CD4-positive, alpha-beta T cell treated with Interferon alpha-2 for 1 hour (primary cell): ENCODE results near the gene FOXJ2.
A peak's percentile ranks its signal among the peaks of the same experiment; 100 is the strongest.
"Not testable (repeated sequence)": the region's sequence is repeated elsewhere in the genome, so short reads cannot be mapped to it uniquely, and the experiment has no call there.

Source experiments
- DNase-seq, 2 donors: peaks; one replicate each; pipeline ENCODE4 v3.0.0-alpha.2; 2020 to 2022

Gene FOXJ2

DNA sequence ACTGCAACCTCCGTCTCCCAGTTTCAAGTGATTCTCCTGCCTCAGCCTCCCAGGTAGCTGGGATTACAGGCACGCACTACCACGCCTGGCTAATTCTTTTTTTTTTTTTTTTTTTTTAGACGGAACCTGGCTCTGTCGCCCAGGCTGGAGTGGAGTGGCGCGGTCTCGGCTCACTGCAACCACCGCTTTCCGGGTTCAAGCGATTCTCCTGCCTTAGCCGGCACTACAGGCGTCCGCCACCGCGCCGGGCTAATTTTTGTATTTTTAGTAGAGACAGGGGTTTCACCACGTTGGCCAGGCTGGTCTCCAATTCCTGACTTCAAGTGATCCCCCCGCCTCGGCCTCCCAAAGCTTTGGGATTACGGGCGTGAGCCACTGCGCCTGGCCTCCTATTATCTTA lies 1.5 kb upstream of the FOXJ2 start:
- not testable (repeated sequence) for DNase-seq

DNA sequence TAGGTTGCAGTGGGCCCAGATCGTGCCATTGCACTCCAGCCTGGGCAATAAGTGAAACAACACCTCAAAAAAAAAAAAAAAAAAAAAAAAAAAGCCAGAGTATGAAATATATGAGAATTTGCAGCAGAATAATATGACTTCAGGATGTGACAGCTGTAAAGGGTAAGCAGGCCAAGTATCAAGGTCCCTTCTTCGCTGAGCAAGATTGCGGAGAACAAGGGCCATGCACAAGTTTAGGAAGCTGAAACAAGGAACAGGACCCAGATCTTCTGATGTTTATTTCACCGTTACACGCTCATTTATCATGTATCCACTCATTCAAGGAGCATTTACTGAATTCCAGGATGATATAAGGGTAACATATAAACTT lies 659 bp upstream of the FOXJ2 start:
- DNase-seq: no peak

DNA sequence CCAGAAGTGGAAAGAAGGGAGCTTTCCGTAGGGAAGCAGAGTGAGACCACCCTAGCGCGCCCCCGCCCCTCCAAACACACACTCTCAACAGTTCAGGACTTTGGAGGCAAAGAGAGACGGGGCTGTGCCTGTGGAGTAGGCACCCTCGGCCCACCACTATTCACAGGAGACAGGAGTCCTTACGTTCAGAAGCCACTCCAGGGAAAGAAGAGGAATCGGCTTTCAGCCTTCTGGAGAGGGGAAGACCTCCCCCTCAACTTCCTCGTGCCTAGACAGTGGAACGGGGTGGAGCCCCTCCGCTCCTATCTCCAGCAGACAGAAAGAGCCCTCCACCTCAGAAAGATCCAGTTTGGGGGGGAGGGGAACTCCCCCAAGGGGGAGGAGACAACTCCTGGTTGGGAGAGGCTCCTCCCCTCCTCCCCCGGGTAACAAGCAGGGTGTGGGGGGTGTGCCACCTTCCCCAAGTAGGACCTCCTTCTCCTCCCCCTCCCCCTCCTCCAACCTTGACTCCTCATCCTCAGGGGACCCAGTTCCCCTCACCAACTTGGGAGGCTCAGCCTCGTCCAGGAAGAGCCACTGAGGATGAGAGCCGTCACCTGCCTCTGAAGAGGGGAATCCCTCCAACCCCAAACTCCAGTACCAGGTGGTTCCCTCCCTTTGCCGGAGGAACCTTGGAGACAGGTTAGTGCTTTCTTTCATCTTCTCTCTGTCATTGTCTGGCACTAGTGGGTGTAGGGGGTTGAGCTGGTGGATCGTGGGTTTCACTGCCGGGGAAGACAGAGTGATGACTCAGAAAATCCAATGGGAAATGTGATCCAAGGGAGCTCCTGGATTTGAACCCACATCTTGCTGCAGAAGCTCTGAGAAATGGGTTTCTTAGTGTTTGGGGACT lies 883 bp downstream of the FOXJ2 start:
- peak; percentile 38 to 67 for DNase-seq

DNA sequence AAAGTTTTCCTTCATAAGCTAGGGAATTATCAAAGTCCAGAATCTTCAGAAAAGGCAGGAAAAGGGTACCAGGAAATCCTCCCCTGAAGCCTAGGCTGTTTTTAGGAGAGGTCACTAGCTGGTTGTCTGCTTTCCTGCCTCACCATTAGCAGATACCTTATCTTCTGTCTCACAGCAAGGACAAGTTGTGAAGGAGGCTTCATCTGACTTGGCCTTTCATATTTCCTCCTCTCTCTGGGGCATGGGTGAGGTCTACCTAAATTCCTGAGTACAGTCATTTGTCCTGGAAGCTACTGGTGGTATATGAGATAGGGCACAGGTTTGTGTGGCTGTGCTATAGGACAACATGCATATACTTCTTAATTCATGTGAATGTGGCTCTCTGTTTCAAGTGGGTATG lies 2.3 kb downstream of the FOXJ2 start:
- no peak for DNase-seq

DNA sequence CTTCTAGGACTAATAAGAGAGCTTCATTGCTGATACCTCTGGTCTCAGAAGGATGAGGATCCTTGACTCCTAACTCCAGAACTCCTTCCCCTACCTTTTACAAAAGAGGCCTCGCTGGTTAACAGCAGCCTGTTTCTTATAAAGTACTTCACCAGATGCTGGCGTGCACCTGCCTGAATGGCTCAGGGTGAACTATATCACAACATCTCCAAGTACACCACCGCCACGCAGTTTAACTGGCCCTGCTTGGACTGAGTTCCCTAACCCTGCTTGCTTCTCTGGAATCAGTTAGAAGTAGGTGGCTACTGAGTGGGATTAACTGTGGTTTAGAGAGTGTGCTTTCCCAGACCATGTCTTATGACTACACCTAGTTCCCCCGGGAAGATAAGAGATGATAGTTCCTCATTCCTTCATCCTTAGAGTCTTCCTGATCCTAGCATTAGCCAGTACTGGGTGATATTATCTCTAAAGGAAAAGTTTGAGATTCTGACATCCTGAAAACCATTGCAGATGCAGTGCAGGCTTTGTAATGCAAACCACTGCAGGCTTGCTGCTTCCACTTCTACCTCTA lies 3.0 kb downstream of the FOXJ2 start:
- no peak for DNase-seq

DNA sequence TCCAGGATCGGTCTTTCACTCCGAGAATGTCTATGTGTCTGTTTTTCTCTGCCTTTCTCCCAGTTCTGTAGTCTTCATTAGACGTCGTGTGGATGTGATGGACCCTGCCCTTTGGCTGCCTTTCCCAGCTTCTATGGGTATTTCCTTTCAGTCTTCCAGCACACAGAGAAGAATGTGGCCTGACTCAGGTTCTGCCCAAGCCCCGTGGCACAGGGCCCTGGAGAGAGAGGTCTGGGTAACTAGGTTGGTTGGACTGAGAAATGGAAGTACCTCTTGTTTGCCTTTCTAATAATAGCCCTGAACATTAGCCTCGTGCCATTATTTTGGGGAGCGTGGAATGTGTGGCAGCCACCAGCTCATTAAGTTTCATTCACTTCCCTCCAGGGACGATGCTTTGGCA lies 3.8 kb downstream of the FOXJ2 start:
- no peak for DNase-seq

DNA sequence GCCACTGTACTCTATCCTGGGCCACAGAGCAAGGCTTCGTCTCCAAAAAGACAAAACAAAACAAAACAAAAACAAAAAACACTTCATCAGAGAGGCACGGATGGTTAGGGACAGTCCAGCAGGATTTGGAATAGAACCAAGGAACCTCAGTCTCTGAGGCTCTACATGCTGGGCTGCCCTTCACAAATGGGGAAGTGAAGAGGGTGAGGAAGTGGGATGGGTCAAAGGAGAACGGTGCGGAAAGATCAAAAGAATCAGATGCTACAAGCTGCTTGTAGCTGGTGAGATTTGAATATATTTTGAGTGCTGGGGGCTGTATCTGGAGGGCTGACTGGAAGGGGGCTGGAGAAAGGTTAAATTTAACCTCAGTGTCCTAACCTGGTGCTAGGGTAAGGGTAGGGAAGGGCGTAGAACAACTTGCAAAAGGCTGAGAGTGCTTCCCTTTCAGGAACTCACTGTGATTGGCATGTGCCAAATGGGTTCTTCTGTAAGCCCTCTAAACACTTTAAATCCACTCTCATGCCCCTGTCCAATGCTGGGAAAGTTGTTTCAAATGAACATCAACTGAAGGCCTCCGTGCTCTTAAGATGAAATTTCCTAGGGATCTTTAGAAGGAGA lies 4.6 kb downstream of the FOXJ2 start:
- peak in 1 of 2 donors; percentile 29 for DNase-seq

DNA sequence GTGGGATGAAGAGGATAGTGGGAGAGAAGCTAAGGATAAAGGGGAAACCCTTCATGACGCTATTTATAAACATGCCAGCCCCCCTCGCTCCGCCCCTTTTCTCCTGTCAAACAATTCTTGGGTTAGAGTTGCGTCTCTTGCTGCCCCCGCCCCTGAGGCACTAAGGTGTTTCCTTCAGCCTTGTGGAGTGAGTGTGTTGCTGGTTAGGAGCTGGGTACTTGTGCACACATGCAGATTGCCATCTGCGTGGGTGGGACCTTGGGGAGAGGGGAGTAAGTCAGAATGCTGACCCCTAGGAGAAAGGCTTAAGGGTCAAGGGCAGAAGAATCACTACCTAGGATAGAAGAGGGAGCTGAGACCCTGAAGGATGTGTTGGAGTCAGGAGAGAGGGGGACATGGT lies 5.4 kb downstream of the FOXJ2 start:
- DNase-seq: no peak

DNA sequence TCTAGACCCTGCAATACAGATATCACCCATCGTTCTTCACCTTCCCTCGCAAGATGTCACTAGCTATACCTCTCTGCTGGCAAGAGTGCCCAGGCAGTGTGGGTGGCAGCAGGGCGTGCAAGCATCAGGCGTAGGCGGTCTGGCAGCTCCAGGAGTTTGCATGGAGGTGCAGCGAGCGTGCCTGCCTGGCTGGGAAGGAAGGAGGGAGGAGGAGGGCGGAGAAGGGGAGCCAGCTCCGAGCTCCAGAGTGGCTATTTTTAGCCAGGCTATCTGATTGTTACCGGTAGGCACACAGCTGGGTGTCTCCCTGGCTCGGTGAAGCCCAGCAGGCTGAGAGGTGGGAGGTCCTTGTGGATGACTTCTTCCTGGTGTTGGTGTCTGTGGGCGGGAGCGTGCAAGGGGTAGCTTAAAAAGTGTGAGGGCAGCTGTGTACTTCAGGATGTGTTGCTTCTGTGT lies 6.2 kb downstream of the FOXJ2 start:
- DNase-seq: peak in 1 of 2 donors; percentile 36

DNA sequence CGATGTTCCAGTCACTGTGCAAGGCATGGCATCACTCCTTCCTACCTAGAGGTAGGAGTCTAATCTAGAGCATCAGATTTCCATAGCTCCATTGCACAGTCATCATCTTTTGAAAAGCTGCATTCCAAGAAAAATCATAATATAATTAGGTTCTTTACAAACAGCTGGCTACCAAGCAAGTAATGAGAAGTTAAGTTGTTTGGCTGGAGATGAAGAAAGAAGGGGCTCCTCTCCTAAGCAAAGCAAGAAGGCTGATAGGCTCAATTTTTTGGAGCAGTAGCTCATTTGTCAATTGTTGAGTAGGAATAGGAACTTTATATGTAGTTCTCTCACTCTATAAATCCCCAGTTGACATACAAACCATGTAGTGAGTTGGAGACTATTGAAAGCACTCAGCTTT lies 8.3 kb downstream of the FOXJ2 start:
- DNase-seq: no peak

DNA sequence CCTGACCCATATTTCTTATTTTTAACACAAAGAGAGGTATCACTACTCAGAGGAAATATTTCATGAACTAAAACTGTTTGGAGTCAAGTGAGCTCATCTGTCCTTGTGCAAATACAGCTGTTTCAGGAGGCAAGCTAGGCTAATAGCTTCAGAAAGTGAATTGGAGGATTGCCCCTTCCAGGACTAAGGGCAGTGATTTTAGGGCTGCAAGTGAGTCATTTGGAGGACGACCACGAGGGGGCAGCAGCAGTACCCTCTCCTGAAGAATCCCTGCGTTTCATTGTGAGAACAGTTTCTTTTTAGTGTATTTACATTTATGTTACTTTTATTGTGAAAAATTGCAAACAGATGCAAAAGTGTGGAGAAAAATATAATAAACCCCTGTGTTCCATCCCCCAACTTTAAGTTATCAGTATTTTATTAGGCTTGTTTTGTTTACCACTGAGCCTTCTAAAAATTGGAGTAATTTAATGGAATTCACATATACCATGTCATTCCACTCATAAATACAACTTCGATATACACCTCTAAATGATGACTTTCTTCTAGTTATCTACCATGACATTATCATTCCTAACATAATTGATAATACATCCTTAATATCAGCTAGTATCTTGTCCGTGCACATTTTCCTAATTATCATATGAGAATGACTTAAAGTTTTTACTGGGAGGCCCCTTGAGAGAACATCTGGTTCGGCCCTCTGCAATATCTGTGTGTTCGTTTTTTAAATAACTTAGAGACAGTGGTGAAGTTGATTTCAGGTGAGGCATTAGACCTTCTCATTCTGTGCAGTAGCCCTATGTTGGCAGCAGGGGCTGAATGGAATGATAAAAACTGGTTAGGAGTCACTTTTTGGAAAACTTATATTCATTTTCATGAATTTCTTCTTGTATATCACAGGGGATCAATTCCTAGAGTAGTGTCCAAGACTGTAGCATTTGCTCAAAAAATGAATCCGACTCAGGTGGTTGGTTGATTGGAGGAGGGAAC lies 13.7 kb downstream of the FOXJ2 start:
- peak; percentile 77 to 84 for DNase-seq

DNA sequence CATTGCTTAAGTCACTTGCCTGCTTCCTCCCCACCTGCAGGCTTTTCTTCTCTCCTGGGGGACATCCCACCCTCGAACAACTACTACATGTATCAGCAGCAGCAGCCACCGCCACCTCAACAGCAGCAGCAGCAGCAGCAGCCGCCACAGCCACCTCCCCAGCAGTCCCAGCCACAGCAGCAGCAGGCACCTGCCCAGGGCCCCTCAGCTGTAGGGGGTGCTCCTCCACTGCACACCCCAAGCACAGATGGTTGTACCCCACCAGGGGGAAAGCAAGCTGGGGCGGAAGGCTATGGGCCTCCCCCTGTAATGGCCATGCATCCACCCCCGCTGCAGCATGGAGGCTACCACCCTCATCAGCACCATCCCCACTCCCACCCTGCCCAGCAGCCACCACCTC lies 15.3 kb downstream of the FOXJ2 start:
- DNase-seq: no peak

DNA sequence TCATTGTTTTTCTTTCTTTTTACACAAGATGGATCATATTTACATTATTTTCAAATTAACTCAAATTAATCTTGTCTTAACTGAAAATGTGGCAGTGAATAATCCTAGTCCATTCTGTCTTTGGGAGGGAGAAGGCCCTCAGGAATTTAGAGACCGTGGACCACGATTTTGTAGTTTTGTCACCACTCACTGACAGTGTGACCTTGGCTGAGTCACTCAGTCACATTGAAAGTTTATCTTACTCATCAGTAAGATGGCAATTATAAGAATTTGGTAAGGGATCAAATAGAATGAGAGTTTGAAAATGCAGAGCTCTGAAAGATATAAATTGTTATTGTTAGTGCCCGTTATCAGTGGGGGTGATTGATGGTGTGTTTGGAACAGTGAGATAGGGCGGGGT lies 16.4 kb downstream of the FOXJ2 start:
- DNase-seq: no peak

DNA sequence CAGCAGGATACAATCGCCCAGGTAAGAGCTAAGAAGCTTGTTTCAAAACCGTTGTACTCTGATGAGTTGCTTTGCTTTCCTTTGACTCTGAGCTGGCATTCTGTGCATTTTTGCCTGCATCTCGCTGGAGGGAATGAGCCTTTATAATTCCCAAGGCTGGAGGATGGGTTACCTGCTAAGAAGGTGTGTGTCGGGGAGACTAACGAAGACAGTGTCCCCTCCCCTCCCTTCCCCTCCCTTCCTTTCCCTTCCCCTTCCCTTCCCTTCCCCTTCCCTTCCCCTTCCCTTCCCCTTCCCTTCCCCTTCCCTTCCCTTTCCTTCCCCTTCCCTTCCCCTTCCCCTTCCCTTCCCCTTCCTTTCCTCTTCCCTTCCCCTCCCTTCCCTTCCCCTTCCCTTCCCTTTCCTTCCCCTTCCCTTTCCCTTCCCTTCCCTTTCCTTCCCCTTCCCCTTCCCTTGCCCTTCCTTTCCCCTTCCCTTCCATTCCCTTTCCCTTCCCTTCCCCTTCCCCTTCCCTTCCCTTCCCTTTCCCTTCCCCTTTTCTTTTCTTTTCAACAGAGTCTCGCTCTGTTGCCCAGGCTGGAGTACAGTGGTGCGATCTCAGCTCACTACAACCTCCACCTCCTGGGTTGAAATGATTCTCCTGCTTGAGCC lies 18.2 kb downstream of the FOXJ2 start:
- DNase-seq: no peak

DNA sequence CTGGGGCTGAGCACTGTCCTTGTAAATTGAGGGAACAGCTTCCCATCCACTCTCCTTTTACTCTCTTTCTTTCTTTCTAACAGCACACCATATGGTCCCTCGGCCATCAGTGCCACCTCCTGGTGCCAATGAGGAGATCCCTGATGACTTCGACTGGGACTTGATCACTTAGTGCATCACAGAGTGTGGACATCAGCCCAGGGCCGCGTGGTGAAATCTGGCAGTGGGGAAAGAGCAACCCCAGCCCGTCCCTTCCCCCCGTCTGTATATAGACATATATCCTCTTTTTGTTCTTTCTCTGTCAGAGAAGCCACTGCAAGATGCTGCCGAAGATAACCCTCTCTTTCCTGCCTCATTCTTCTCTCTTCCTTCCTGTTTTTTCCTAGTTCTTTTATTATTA lies 20.2 kb downstream of the FOXJ2 start:
- DNase-seq: peak in 1 of 2 donors; percentile 53

DNA sequence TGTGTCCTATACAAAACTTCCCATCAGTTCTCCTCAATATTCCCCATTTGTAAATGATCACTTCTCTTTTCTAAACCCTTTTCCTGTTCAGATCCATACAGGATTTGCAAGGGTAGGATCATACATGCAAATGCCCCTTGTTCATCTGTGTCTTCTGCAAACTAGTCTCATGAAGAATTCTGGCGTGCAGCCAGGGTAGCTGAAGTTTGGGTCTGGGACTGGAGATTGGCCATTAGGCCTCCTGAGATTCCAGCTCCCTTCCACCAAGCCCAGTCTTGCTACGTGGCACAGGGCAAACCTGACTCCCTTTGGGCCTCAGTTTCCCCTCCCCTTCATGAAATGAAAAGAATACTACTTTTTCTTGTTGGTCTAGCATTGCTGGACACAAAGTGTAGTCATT lies 22.3 kb downstream of the FOXJ2 start:
- DNase-seq: no peak

DNA sequence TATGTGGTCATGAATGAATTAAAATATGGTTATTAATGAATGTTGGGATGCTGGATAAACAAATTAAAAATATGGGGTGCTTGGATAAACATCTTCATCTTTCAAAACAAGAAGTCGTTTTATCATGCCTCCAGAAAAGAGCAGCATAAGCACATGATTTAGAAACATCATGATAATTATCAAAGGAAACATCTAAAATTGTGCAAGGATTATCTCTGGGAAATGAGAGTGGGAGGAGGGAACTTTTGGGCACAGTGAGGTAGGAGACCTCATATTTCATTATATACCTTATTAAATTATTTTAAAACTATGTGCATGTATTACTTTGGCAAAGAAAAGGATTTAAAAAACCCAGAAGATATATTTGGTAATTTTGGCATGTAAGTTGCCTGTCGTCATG lies 24.8 kb downstream of the FOXJ2 start:
- DNase-seq: no peak

DNA sequence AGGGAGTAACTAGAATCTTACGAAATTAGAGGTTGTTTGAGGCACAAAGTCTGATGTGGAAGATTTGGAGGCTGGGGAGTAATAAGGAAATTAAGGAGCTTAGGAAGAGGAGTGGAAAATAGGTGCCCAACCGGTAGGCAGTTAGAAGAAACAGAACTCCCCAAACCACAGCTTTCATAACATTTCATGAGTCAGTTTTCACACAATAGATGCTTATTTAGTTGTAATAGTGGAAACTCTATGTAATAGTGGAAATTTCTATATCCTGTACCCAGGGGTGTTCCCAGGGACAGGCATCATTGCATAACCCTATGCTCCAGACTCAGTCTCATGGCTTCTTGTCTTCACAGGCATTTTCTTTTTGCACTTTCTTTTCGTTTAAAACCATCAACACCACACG lies 25.3 kb downstream of the FOXJ2 start:
- peak in 1 of 2 donors; percentile 51 for DNase-seq

DNA sequence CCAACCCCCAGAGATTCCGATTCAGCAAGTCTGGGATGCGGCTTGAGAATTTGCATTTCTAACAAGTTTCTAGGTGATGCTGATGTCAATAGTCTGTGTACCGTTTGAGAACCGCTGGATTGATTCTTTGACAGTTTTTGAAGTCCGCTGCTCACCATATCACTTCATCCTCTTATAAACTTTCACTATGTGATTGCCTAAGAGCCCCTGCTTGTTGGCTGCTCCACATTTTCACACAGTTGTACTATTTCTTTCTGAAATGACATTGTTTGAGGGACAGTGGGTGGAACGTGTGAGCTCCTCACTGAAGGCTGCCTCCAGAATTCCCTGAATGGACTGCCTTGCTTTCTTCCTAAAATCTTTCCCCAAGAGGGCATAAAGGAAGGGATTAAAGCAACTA lies 26.0 kb downstream of the FOXJ2 start:
- no peak for DNase-seq

DNA sequence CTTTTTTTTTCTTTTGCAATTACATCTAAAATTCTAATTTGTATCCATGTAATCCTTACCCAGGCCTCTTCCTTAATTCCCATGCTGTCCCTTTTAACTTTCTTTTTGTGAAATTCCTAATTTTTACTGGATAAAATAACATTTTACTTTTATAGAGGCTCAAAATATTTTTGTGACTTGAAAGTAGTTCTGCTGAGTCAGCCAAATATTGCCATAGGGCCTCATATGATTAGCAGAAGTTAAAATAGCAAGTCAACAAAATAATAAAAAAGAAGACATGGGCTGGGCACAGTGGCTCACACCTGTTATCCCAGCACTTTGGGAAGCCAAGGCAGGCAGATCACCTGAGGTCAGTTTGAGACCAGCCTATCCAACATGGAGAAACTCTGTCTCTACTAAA lies 31.6 kb downstream of the FOXJ2 start:
- no peak for DNase-seq

DNA sequence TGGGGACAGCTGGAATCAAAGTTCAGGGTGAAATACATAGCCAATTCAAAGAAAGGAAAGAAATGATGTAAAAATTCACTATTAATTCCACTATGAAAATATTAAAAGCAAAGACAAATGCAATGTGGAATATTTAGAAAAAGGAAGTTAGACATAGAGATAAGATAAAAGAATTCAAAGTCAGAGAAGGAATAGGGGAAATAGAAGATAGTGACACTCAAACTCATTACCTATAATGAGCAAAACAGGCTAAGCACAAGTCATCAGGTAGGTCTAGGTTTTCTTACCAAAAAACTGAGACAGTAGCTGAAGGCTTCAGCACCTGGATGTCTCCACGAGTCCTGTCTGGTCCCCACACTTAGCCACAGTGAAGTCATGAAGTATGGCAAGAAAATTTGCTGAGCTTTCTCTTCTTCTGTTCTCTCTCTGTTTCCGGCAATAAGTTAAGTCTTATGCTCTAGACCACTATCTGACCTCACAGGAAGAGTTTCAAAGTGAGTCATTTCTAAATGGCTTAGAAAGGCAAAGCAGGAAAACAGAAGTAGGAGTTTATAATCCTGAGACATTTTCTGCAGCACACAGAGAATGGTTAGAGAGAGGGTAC lies 33.6 kb downstream of the FOXJ2 start, which contains the start of gene C3AR1:
TSS of gene C3AR1 (minus strand) at position 369 of the 604 bp plus-strand sequence. CDS start 6,174 bp downstream, outside the sequence.
- peak; percentile 57 to 82 for DNase-seq

DNA sequence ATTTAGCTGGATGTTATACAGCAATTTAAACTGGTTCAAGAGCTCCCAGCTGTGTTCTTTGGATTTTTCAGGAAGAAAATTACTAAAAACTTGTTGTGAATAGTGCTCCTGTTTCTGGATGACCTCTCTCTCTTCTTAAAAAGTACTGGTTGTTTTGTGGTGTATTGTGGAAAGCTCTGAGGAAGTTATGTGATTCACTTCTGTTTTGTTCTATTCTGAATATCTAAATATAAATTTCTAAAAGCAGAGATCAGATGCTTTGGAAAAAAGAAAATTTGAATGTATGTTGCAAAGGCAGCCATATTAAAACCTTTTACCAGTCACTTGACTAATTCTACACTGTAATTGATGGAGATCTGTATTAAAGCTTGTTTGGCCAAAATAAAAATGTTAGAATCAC lies 37.1 kb downstream of the FOXJ2 start:
- no peak for DNase-seq
